Endothelial cell of umbilical vein (primary cell): ENCODE measurements around the gene CASKIN1. TPM values are rescaled to one million over a fixed set of nuclear protein-coding genes. Genes with fewer than 3 reads are reported as not detected.

ENCODE experiments used
- BruUV-seq: library from RNA; stranded (reverse); fragments of 400-500 nt; replicated peaks from 2 replicates; lab custom pipeline; 2021; lab: Mats Ljungman, UMichigan
- CTCF ChIA-PET: fragments of 300-600, 350-600 bp; sonication (Branson Sonifier 250); formaldehyde crosslinking; loops from one replicate; lab custom pipeline; 2021; ENCODE audit warnings: antibody characterized with exemption, inconsistent platforms; lab: Charles Lee
- POLR2A ChIA-PET: fragments of 300-600, 350-600 bp; sonication (Branson Sonifier 250); formaldehyde crosslinking; loops from one replicate; lab custom pipeline; 2021; ENCODE audit warnings: antibody characterized with exemption, inconsistent platforms; lab: Charles Lee
- DNase-seq: peaks from one replicate; pipeline ENCODE4 v3.0.0-alpha.2; 2011; ENCODE audit warnings: low read depth, low spot score
- FAIRE-seq: peaks from 2 replicates; lab custom pipeline; 2011; peaks lifted over from hg19 to GRCh38; lab: Jason Lieb, UNC
- H2AFZ ChIP-seq: 2 replicates; pipeline ENCODE4 v1.6.0; 2012; ENCODE audit warnings: low read depth, low read length, control low read depth, inconsistent platforms
- H3K27ac ChIP-seq: 2 replicates; pipeline ENCODE4 v1.5.1; 2011; ENCODE audit warnings: low read depth, mild to moderate bottlenecking, control low read depth, low read length, moderate library complexity; ENCODE audit not compliant: insufficient read depth
- H3K27me3 ChIP-seq, 2 experiments: 2 replicates each; pipeline versions ENCODE4 v1.6.0 to v1.6.1; 2011; ENCODE audit warnings: low read length in 2 of 2, mixed read lengths in 1 of 2; ENCODE audit not compliant: control insufficient read depth in 2 of 2, insufficient read depth in 2 of 2
- H3K36me3 ChIP-seq, 2 experiments: 2 replicates in 1 of 2; 3 replicates in 1 of 2; pipeline ENCODE4 v1.5.1; 2011; ENCODE audit warnings: low read length in 2 of 2, mild to moderate bottlenecking in 1 of 2, moderate library complexity in 1 of 2; ENCODE audit not compliant: control insufficient read depth in 2 of 2, insufficient read depth in 2 of 2; ENCODE audit errors: extremely low read depth in 1 of 2
- H3K4me1 ChIP-seq: 3 replicates; pipeline ENCODE4 v1.5.1; 2011; ENCODE audit warnings: mild to moderate bottlenecking, low read length; ENCODE audit not compliant: control insufficient read depth, insufficient read depth; ENCODE audit errors: extremely low read depth
- H3K4me2 ChIP-seq: 2 replicates; pipeline ENCODE4 v1.6.1; 2011; ENCODE audit warnings: low read length, control low read depth, mixed read lengths; ENCODE audit not compliant: insufficient read depth
- H3K4me3 ChIP-seq, 3 experiments: fragments of 200-600 bp in 1 of 3; sonication (generic), shearing (Covaris generic) in 1 of 3; replicated peaks in 1 of 3; 2 replicates each; pipeline ENCODE4 v1.5.1; 2011 to 2016; ENCODE audit warnings: control low read depth in 3 of 3, low read length in 3 of 3, mild to moderate bottlenecking in 2 of 3, inconsistent platforms in 1 of 3, low read depth in 1 of 3, moderate library complexity in 1 of 3; ENCODE audit not compliant: insufficient read depth in 1 of 3
- H3K79me2 ChIP-seq: 2 replicates; pipeline ENCODE4 v1.6.0; 2012; ENCODE audit warnings: low read length, inconsistent platforms; ENCODE audit not compliant: control insufficient read depth, insufficient read depth
- H3K9ac ChIP-seq: replicated peaks from 2 replicates; pipeline ENCODE3; 2011; ENCODE audit warnings: low read length, control low read depth; ENCODE audit not compliant: insufficient read depth; ENCODE audit errors: extremely low read depth
- H3K9me1 ChIP-seq: replicated peaks from 3 replicates; pipeline ENCODE4 v1.6.0; 2011; ENCODE audit warnings: mild to moderate bottlenecking, low read length; ENCODE audit not compliant: control insufficient read depth, insufficient read depth; ENCODE audit errors: extremely low read depth
- H3K9me3 ChIP-seq: replicated peaks from 2 replicates; pipeline ENCODE4 v1.5.1; 2012; ENCODE audit warnings: low read length, inconsistent platforms; ENCODE audit not compliant: control insufficient read depth, insufficient read depth
- H4K20me1 ChIP-seq: replicated peaks from 2 replicates; pipeline ENCODE3; 2011; ENCODE audit warnings: mild to moderate bottlenecking, low read length; ENCODE audit not compliant: control insufficient read depth, insufficient read depth; ENCODE audit errors: extremely low read depth
- MAX ChIP-seq: IDR thresholded peaks from 2 replicates; pipeline ENCODE4 v1.6.1; 2011; ENCODE audit not compliant: insufficient read depth, insufficient read length
- dilution Hi-C: fragments of 300-500 bp; cut with MboI; formaldehyde crosslinking; loops from one replicate; pipeline ENCODE4 v1.15.0; 2019; ENCODE audit warnings: low sequenced_read_pairs; ENCODE audit not compliant: extremely low pct_ligation_motif_present
- intact Hi-C: fragments of 100-400 bp; cut with micrococcal nuclease; formaldehyde crosslinking; loops from one replicate; pipeline ENCODE4 v1.10.0; 2022
- polyA plus RNA-seq, 4 experiments: library from polyadenylated mRNA; depleted of rRNA in 3 of 4; stranded (reverse) in 3 of 4; unstranded in 1 of 4; fragments of >200 nt; gene quantifications; 2 replicates each; pipeline versions ENCODE4 v1.2.1 to v1.2.3, GENCODE V29; 2011 to 2012; ENCODE audit warnings: missing spikeins in 1 of 4
- total RNA-seq: library from RNA; stranded (reverse); gene quantifications from 2 replicates; pipeline ENCODE4 v1.2.3, GENCODE V29; 2021
- TF ChIP-seq, protein P1 (sequence below), 2 donors: IDR thresholded peaks; 1 replicate in 1 of 2; 2 replicates in 1 of 2; pipeline ENCODE4 v1.5.1; 2011; ENCODE audit warnings: low read length in 2 of 2, mild to moderate bottlenecking in 2 of 2, moderate library complexity in 2 of 2, control low read depth in 1 of 2, inconsistent platforms in 1 of 2, low read depth in 1 of 2; ENCODE audit not compliant: insufficient read depth in 1 of 2; ENCODE audit errors: extremely low read depth in 1 of 2

Gene CASKIN1
- total and polyA plus RNA-seq, 2 donors (not counting 3 experiments of a cell fraction or from before 2014, with no cell fraction given): 0.11 to 0.58 TPM

GRCh38 chr16:2211923-2212347, 15.5 kb upstream of the CASKIN1 start:
- H3K27ac ChIP-seq: no peak overlapping the region
- DNase-seq (no peak), FAIRE-seq (no peak)
- H3K9me1 ChIP-seq: no peaks in the 10 kb centered on the region
- no peak for TF ChIP-seq MAX
- H3K27me3 ChIP-seq: no peaks in the 10 kb centered on the region
- no peaks in the 10 kb centered on the region for H4K20me1 ChIP-seq
- no peak overlapping the region for H3K4me2 ChIP-seq
- no peak overlapping the region for H3K4me3 ChIP-seq
- no peak overlapping the region for H3K9ac ChIP-seq
- H3K79me2 ChIP-seq: peaks cover 25% of the 10 kb centered on the region
- H2AFZ ChIP-seq: no peak overlapping the region
- ChIA-PET CTCF (no interaction called here), POLR2A (interaction anchor here (2.1 kb wide), 1 partner anchor 57 kb away, joined by 9 read pairs; the partner anchor contains the start of gene TRAF7)
- H3K9me3 ChIP-seq: no peaks in the 10 kb centered on the region
- dilution Hi-C loops (no loop called here), intact Hi-C loops (no loop called here)
- BruUV-seq: no TSS peak
- peaks cover 0 to 19% of the 10 kb centered on the region in 2 experiments for H3K36me3 ChIP-seq
- peaks cover 15% of the 10 kb centered on the region for H3K4me1 ChIP-seq

- H3K36me3 ChIP-seq: peaks cover 0 to 22% of the 10 kb centered on the region in 2 experiments
- no peaks in the 10 kb centered on the region for H3K9me1 ChIP-seq
- H3K4me3 ChIP-seq: no peak within 1 kb of the TSS
- peaks cover 32% of the 10 kb centered on the region for H3K79me2 ChIP-seq
- BruUV-seq: no TSS peak
- dilution Hi-C loops: no loop called here
- H4K20me1 ChIP-seq: no peaks in the 10 kb centered on the region
- DNase-seq (no peak), FAIRE-seq (no peak)
- TF ChIP-seq, protein P1, sequence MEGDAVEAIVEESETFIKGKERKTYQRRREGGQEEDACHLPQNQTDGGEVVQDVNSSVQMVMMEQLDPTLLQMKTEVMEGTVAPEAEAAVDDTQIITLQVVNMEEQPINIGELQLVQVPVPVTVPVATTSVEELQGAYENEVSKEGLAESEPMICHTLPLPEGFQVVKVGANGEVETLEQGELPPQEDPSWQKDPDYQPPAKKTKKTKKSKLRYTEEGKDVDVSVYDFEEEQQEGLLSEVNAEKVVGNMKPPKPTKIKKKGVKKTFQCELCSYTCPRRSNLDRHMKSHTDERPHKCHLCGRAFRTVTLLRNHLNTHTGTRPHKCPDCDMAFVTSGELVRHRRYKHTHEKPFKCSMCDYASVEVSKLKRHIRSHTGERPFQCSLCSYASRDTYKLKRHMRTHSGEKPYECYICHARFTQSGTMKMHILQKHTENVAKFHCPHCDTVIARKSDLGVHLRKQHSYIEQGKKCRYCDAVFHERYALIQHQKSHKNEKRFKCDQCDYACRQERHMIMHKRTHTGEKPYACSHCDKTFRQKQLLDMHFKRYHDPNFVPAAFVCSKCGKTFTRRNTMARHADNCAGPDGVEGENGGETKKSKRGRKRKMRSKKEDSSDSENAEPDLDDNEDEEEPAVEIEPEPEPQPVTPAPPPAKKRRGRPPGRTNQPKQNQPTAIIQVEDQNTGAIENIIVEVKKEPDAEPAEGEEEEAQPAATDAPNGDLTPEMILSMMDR (IDR thresholded peaks at IDR 0.05; ENCODE audit: extremely low read depth in 1 of 2, insufficient read depth in 1 of 2, low read depth in 1 of 2, low read length in 2 of 2): no peak
- H2AFZ ChIP-seq: no peak within 1 kb of the TSS
- no peaks in the 10 kb centered on the region for H3K27me3 ChIP-seq
- H3K9me3 ChIP-seq: no peaks in the 10 kb centered on the region
- no peak within 1 kb of the TSS for H3K27ac ChIP-seq
- no peak within 1 kb of the TSS for H3K9ac ChIP-seq
- H3K4me2 ChIP-seq: no peak within 1 kb of the TSS
- intact Hi-C loops: no loop called here
- H3K4me1 ChIP-seq: peaks cover 21% of the 10 kb centered on the region
- ChIA-PET CTCF (no interaction called here), POLR2A (interaction anchor here (2.1 kb wide), 1 partner anchor 55 kb away, joined by 9 read pairs; the partner anchor contains the start of gene TRAF7)
These were observed 14.3 kb upstream of the CASKIN1 start, which contains the start of gene BRICD5 for GRCh38 chr16:2210386-2211365. TSS of gene BRICD5 (minus strand) at chr16:2210863. CDS start at chr16:2210833, 30 bp downstream.
